Right lung (tissue), 10 donors: ENCODE data around the gene MLH1. TPM values are rescaled to one million over a fixed set of nuclear protein-coding genes. Genes with fewer than 3 reads are reported as not detected.
A peak's percentile ranks its signal among the peaks of the same experiment; 100 is the strongest.
"Not testable (repeated sequence)": the region's sequence is repeated elsewhere in the genome, so short reads cannot be mapped to it uniquely, and the experiment has no call there.

Source experiments
- DNase-seq, 2 donors: peaks; one replicate each; pipeline ENCODE4 v3.0.0-alpha.2; 2013
- long read RNA-seq, 8 donors: transcript quantifications; one replicate each; lab custom pipeline, GENCODE V29; 2026
- polyA plus RNA-seq, 5 donors: library from polyadenylated mRNA; unstranded; fragments of 120-200 nt; gene quantifications; one replicate each; pipeline versions ENCODE4 v1.2.1 to v1.2.3, GENCODE V29; 2013; ENCODE audit warnings: inconsistent platforms in 1 of 5, low replicate concordance in 1 of 5; ENCODE audit not compliant: insufficient read length in 5 of 5, insufficient read depth in 1 of 5

MLH1 gene
- polyA plus RNA-seq, result 10 to 100 TPM; 48.2 to 66.5 (median 61.7) TPM
- long read RNA-seq, donor 1, transcript MLH1-201 (19 exons, 2,752 nt), result major isoform, 5 of 23 reads
- long read RNA-seq, donor 1, partial matches to known transcripts, result 17 of 23 reads
- long read RNA-seq, donor 1, other reads (novel, unspliced or antisense), result 0 of 23 reads
- long read RNA-seq, donor 2, transcript MLH1-201 (19 exons, 2,752 nt), result major isoform, 6 of 11 reads
- long read RNA-seq, donor 2, partial matches to known transcripts, result 5 of 11 reads
- long read RNA-seq, donor 2, other reads (novel, unspliced or antisense), result 0 of 11 reads
- long read RNA-seq, donor 3, partial matches to known transcripts, result 15 of 20 reads
- long read RNA-seq, donor 3, other reads (novel, unspliced or antisense), result 0 of 20 reads
- long read RNA-seq, donor 4, partial matches to known transcripts, result 5 of 7 reads
- long read RNA-seq, donor 4, other reads (novel, unspliced or antisense), result 0 of 7 reads
- long read RNA-seq, donor 5, transcript MLH1-201 (19 exons, 2,752 nt), result major isoform, 5 of 5 reads
- long read RNA-seq, donor 5, partial matches to known transcripts, result 0 of 5 reads
- long read RNA-seq, donor 5, other reads (novel, unspliced or antisense), result 0 of 5 reads
- long read RNA-seq, donor 6, partial matches to known transcripts, result 7 of 11 reads
- long read RNA-seq, donor 6, other reads (novel, unspliced or antisense), result 0 of 11 reads
- long read RNA-seq, donor 7, partial matches to known transcripts, result 0 of 1 reads
- long read RNA-seq, donor 7, other reads (novel, unspliced or antisense), result 0 of 1 reads
- long read RNA-seq, donor 8, partial matches to known transcripts, result 0 of 1 reads
- long read RNA-seq, donor 8, other reads (novel, unspliced or antisense), result 0 of 1 reads

DNA sequence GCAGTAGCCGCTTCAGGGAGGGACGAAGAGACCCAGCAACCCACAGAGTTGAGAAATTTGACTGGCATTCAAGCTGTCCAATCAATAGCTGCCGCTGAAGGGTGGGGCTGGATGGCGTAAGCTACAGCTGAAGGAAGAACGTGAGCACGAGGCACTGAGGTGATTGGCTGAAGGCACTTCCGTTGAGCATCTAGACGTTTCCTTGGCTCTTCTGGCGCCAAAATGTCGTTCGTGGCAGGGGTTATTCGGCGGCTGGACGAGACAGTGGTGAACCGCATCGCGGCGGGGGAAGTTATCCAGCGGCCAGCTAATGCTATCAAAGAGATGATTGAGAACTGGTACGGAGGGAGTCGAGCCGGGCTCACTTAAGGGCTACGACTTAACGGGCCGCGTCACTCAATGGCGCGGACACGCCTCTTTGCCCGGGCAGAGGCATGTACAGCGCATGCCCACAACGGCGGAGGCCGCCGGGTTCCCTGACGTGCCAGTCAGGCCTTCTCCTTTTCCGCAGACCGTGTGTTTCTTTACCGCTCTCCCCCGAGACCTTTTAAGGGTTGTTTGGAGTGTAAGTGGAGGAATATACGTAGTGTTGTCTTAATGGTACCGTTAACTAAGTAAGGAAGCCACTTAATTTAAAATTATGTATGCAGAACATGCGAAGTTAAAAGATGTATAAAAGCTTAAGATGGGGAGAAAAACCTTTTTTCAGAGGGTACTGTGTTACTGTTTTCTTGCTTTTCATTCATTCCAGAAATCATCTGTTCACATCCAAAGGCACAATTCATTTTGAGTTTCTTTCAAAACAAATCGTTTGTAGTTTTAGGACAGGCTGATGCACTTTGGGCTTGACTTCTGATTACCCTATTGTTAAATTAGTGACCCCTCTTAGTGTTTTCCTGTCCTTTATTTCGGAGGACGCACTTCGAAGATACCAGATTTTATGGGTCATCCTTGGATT, at the start of gene MLH1:
MLH1 (plus strand) TSS at position 193 of the 958 bp plus-strand sequence; CDS start at position 223, 30 bp downstream.
- DNase-seq, result peak; percentile 100

- no peak for DNase-seq
Observed at GRCh38 chr3:36943601-36944000, 49.7 kb upstream of the MLH1 start.

DNA sequence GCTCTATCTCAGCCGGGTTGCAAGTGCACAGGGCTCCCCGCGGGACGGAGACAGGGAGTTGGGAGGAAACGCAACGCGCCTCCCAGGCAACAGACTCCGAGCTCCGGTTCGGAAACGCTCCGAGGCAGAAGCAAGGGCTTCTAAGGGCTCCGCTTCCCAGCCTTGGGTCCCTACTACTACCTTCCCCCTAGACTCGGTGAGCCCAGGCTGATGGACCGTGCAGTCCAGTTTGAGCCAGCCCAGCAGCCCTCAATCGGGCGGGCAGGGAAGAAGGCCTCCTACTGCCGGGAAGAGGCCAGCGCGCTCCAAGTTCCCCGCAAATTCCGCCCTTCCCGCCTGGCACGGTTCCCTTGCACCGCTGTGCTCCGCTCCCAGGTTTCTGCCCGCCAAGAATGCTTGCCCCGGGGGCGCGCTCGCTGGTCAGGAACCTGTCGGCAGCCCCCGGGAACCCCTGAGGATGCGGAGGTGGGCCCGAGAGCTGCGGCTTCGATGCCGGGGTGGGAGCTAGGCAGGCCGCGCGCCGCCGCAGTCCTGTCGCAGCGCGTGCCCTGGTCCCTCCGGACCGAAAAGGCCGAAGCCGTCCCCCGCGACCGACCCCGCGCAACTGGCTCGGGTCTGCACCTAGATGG, 49.2 kb upstream of the MLH1 start:
- peak; percentile 67 to 78 for DNase-seq

DNA sequence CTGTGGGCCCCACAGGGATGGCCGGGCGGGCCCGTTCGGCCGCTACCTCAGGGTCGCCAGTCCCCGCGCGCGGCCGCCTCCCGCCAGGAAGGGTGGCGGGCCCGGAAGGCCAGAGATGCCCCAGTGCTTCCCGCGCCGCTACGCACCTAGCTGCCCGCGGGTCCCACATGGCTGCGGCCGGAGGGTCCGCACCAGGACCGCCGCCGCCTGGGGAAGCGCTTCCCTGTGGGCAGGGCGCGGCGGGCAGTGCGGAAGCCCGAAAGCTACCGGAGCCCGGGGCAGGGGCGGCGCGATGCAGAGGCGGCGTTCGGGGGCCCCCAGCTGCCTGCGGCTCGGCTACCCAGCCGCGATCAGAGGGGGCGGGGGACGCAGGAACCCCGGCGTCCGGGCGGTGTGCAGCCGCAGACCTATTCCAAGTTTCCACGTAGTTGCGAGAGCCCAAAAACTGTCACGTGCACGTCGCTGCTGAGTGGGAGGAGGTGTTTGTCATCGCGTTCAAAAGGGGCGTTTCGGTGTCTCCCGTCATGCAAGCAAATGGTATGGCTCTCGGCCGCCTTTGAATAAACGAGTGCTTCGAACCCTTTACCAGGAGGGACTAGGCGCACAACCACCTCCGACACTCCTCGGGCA, 48.6 kb upstream of the MLH1 start, which contains the start of gene TRANK1:
TRANK1 (minus strand) TSS at position 414 of the 630 bp plus-strand sequence; CDS start at position 169, 245 bp downstream.
- DNase-seq, result peak; percentile 66 to 71

GRCh38 chr3:36945333-36945980, 47.9 kb upstream of the MLH1 start:
- DNase-seq, result no peak

GRCh38 chr3:36947814-36948213, 45.5 kb upstream of the MLH1 start:
- not testable (repeated sequence) for DNase-seq

- DNase-seq, result no peak
Observed at GRCh38 chr3:36954452-36955134, 38.7 kb upstream of the MLH1 start.

DNA sequence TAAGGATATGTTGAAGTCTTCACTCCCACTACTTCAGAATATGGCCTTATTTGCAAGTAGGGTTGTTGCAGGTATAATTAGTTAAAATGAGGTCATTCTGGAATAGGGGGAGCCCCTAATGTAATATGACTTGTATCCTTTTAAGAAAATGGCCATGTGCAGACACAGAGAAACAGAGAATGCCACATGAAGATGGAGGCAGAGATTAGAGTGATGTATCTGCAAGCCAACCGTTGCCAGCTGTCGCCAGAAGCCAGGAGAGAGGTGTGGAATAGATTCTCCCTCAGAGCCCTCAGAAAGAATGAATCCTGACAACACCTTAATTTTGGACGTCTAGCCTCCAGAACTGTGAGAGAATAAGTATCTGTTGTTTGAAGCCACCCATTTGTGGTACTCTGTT, 37.2 kb upstream of the MLH1 start:
- DNase-seq, result no peak

DNA sequence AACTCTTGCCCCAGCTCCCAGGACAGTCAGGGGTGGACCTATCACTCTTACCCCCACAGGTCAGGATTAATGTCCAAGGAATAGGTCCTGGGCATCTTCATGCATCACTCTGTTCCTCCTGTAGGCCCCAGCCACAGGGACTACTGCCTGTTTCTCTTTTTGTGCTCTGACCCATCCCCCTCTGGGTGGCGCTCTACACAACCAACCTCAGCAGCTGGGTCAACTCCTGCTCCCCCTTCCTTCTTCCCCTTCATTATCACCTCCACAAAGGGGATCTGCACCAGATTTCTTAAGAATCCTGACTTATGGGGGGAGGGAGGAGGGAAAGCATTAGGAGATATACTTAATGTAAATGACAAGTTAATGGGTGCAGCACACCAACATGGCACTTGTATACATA, 36.3 kb upstream of the MLH1 start:
- no peak for DNase-seq

GRCh38 chr3:36957862-36958686, 35.2 kb upstream of the MLH1 start:
- no peak for DNase-seq

GRCh38 chr3:36959821-36960220, 33.5 kb upstream of the MLH1 start:
- DNase-seq, result no peak

DNA sequence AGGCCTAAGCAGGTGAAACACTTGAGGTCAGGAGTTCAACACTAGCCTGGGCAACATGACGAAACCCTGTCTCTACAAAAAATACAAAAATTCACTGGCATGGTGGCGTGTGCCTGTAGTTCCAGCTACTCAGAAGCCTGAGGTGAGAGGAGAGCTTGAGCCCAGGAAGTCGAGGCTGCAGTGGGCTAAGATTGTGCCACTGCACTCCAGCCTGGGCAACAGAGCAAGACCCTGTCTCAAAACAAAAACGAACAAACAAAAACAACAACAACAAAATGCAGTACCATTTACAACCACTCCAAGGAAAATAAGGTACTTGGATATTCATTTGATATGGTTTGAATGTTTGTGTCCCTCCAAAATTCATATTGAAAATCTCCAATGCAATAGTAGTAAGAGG, 32.8 kb upstream of the MLH1 start:
- no peak for DNase-seq

DNA sequence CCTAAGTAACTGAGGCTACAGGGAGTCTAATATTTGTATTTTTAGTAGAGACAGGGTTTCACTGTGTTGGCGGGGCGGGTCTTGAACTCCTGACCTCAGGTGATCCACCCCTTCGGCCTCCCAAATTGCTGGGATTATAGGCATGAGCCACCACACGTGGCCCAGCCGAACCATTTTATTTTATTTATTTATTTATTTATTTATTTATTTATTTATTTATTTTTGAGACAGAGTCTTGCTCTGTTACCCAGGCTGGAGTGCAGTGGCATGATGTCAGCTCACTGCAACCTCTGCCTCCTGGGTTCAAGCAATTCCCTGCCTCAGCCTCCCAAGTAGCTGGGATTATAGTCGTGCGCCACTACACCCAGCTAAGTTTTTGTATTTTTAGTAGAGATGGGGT, 30.3 kb upstream of the MLH1 start:
- DNase-seq, result not testable (repeated sequence)

- no peak for DNase-seq
Observed at GRCh38 chr3:36964331-36964730, 29.0 kb upstream of the MLH1 start.

DNA sequence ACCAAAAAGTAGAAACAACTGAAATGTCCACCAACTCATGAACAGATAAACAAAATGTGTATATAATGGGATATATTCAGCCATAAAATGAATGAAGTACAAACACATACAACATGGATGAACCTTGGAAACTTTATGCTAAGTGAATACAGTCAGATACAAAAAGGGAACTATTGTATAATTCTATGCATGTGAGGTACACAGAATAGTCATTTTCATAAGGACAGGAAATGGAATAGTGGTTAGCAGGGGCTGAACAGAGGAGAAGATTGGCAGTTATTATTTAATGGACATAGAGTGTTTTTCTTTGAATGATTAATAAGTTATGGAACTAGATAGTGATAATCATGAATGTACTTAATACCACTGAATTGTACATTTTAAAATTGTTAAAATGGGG, 28.5 kb upstream of the MLH1 start:
- DNase-seq, result no peak

DNA sequence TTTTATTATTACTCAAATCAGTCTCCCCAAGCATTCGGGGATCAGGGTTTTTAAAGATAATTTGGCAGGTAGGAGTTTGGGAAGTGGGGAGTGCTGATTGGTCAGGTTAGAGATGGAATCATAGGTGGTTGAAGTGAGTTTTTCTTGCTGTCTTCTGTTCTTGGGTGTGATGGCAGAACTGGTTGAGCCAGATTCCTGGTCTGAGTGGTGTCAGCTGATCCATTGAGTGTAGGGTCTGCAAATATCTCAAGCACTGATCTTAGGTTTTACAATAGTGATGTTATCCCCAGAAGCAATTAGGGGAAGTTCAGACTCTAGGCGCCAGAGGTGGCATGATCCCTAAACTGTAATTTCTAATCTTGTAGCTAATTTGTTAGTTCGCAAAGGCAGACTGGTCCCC, 27.9 kb upstream of the MLH1 start:
- peak; percentile 59 to 64 for DNase-seq

DNA sequence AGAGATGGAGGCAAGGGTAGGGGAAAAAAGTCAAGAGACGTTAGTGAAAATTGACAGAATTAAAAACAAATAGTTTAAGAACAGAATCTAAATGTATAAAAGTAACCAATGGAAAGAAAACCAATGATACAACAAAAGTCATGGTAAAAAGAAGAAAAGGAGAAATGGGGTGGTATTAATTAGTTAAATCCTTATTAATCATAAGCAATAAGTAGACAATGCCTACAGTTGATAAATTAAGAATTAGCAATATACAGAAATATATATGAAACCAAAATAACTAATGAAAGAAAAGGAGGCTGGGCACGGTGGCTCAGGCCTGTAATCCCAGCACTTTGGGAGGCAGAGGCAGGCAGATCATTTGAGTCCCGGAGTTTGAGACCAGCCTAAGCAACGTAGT, 24.2 kb upstream of the MLH1 start:
- no peak for DNase-seq
